Spleen (tissue), 7 donors: Measurements from ENCODE around the gene IL22RA1.
A peak's percentile ranks its signal among the peaks of the same experiment; 100 is the strongest.

Experiments used
- POLR2A ChIP-seq, 3 donors: fragments of 450-650 bp; IDR thresholded peaks; one replicate each; pipeline ENCODE4 v1.5.1; 2017; ENCODE audit warnings: antibody characterized with exemption in 3 of 3, mild to moderate bottlenecking in 1 of 3
- POLR2AphosphoS5 ChIP-seq, 3 donors: sonication (generic); formaldehyde crosslinking; IDR thresholded peaks; one replicate each; pipeline ENCODE4 v1.5.1; 2017; ENCODE audit warnings: antibody characterized with exemption in 3 of 3
- TF ChIP-seq, protein P1 (sequence below), 11 experiments: fragments of 200-600 bp in 7 of 11; fragments of 450-650 bp in 4 of 11; sonication (generic) in 4 of 11; IDR thresholded peaks in 8 of 11; conservative IDR thresholded peaks in 3 of 11; 1 replicate in 7 of 11; 2 replicates in 4 of 11; pipeline versions ENCODE4 v1.4.0 to v1.8.0; 2016 to 2021; ENCODE audit warnings: antibody characterized with exemption in 11 of 11, inconsistent platforms in 4 of 11, mild to moderate bottlenecking in 1 of 11
- donor health status: DM: no; HTN: no; CAD: no; lungs with moderate emphysema.
- donor health status: DM: no; HTN: no; CAD: no.
- donor health status: DM: no; HTN: no; CAD: no.

DNA sequence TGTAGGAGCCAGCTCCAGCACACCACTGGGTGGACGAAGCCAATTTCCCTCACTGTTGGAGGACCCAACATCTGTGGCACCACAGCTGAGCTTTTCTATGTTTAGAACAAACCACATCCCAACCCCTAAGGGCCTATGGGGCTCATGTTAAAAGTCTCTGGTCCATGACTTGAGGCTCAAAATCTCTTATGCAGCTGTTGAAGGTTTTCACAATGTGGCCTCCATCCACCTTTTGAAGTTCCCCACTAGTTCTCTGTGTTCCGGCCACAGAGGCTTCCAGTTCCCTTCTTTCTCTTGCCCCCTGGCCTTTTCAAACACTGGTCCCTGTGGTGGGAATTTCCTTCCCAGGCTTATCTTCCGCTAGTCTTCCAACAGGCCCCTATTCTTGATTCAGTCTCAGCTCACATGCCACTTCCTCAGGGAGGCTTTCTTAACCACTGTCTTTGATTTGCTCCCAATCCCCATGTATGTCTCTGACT, 48.1 kb upstream of the IL22RA1 start:
- TF ChIP-seq, protein P1, sequence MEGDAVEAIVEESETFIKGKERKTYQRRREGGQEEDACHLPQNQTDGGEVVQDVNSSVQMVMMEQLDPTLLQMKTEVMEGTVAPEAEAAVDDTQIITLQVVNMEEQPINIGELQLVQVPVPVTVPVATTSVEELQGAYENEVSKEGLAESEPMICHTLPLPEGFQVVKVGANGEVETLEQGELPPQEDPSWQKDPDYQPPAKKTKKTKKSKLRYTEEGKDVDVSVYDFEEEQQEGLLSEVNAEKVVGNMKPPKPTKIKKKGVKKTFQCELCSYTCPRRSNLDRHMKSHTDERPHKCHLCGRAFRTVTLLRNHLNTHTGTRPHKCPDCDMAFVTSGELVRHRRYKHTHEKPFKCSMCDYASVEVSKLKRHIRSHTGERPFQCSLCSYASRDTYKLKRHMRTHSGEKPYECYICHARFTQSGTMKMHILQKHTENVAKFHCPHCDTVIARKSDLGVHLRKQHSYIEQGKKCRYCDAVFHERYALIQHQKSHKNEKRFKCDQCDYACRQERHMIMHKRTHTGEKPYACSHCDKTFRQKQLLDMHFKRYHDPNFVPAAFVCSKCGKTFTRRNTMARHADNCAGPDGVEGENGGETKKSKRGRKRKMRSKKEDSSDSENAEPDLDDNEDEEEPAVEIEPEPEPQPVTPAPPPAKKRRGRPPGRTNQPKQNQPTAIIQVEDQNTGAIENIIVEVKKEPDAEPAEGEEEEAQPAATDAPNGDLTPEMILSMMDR (IDR thresholded peaks at IDR 0.05 in 8 of 11, conservative IDR thresholded peaks at IDR 0.05 in 3 of 11): no peak
- TF ChIP-seq POLR2A (IDR thresholded peaks at IDR 0.05) (peak in 1 of 3 donors; percentile 5), POLR2AphosphoS5 (IDR thresholded peaks at IDR 0.05) (peak in 2 of 3 donors; percentile 38 to 43)
